Liver (tissue), 3 donors: ENCODE results near the gene ANKRD23.
"Not testable (repeated sequence)": the region's sequence is repeated elsewhere in the genome, so short reads cannot be mapped to it uniquely, and the experiment has no call there.

Experiments used
- EGR1 ChIP-seq, 2 donors: IDR thresholded peaks; 2 replicates each; pipeline ENCODE4 v1.6.1; 2016 to 2018; ENCODE audit warnings: antibody characterized with exemption in 2 of 2, low read depth in 2 of 2
- GABPA ChIP-seq, 2 donors: IDR thresholded peaks in 1 of 2; conservative IDR thresholded peaks in 1 of 2; 2 replicates each; pipeline ENCODE4 v1.6.1; 2016; ENCODE audit warnings: antibody characterized with exemption in 2 of 2, mild to moderate bottlenecking in 1 of 2, moderate library complexity in 1 of 2
- HNF4A ChIP-seq, 2 donors: conservative IDR thresholded peaks; 2 replicates each; pipeline ENCODE4 v1.6.1; 2016; ENCODE audit warnings: antibody characterized with exemption in 2 of 2, mild to moderate bottlenecking in 2 of 2
- JUND ChIP-seq, 2 donors: IDR thresholded peaks; 2 replicates each; pipeline ENCODE4 v1.6.1; 2016; ENCODE audit warnings: antibody characterized with exemption in 2 of 2
- NR2F2 ChIP-seq: IDR thresholded peaks from 2 replicates; pipeline ENCODE4 v1.6.1; 2016; ENCODE audit warnings: antibody characterized with exemption
- RAD21 ChIP-seq, 2 donors: IDR thresholded peaks; 2 replicates each; pipeline ENCODE4 v1.6.1; 2016; ENCODE audit warnings: antibody characterized with exemption in 2 of 2, mild to moderate bottlenecking in 2 of 2
- RXRA ChIP-seq, 2 donors: IDR thresholded peaks; 2 replicates each; pipeline ENCODE4 v1.6.1; 2017 to 2018; ENCODE audit warnings: antibody characterized with exemption in 2 of 2, mild to moderate bottlenecking in 1 of 2
- SP1 ChIP-seq: IDR thresholded peaks from 2 replicates; pipeline ENCODE4 v1.6.1; 2018; ENCODE audit warnings: antibody characterized with exemption, mild to moderate bottlenecking
- TAF1 ChIP-seq: conservative IDR thresholded peaks from 2 replicates; pipeline ENCODE4 v1.6.1; 2016; ENCODE audit warnings: antibody characterized with exemption, mild to moderate bottlenecking
- YY1 ChIP-seq: IDR thresholded peaks from 2 replicates; pipeline ENCODE4 v1.6.1; 2016; ENCODE audit warnings: antibody characterized with exemption, mild to moderate bottlenecking
- TF ChIP-seq, protein P1 (sequence below): fragments of 150-350 bp; IDR thresholded peaks from 2 replicates; pipeline ENCODE4 v1.5.1; 2017; ENCODE audit warnings: improper control_type of control experiment, low read depth, low read length; ENCODE audit not compliant: missing input control
- TF ChIP-seq, protein P2 (sequence below): IDR thresholded peaks from 2 replicates; pipeline ENCODE4 v1.6.1; 2016; ENCODE audit warnings: antibody characterized with exemption, mild to moderate bottlenecking
- TF ChIP-seq, protein P3 (sequence below): IDR thresholded peaks from 2 replicates; pipeline ENCODE4 v1.6.1; 2016; ENCODE audit warnings: antibody characterized with exemption
- donor health status: healthy.
- donor health status: healthy.

DNA sequence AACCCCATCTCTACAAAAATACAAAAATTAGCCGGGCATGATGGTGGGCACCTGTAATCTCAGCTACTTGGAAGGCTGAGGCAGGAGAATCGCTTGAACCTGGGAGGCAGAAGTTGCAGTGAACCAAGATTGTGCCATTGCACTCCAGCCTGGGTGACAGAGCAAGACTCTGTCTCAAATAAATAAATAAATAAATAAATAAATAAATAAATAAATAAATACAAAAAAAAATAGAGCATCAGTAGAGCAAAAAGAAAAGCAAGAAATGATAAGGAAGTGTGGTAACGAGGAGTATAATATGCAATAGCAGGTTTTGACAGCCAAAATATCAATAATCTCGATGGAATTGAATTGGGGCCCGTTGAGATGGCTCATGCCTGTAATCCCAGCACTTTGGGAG, 45.7 kb upstream of the ANKRD23 start:
- TF ChIP-seq, protein P1, sequence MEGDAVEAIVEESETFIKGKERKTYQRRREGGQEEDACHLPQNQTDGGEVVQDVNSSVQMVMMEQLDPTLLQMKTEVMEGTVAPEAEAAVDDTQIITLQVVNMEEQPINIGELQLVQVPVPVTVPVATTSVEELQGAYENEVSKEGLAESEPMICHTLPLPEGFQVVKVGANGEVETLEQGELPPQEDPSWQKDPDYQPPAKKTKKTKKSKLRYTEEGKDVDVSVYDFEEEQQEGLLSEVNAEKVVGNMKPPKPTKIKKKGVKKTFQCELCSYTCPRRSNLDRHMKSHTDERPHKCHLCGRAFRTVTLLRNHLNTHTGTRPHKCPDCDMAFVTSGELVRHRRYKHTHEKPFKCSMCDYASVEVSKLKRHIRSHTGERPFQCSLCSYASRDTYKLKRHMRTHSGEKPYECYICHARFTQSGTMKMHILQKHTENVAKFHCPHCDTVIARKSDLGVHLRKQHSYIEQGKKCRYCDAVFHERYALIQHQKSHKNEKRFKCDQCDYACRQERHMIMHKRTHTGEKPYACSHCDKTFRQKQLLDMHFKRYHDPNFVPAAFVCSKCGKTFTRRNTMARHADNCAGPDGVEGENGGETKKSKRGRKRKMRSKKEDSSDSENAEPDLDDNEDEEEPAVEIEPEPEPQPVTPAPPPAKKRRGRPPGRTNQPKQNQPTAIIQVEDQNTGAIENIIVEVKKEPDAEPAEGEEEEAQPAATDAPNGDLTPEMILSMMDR, result not testable (repeated sequence)
- TF ChIP-seq EGR1 (IDR thresholded peaks at IDR 0.05; ENCODE audit: low read depth in 2 of 2); GABPA (IDR thresholded peaks at IDR 0.05 in 1 of 2, conservative IDR thresholded peaks at IDR 0.05 in 1 of 2); YY1; SP1; TAF1; RXRA (IDR thresholded peaks at IDR 0.05); NR2F2; RAD21 (IDR thresholded peaks at IDR 0.05); JUND (IDR thresholded peaks at IDR 0.05); HNF4A (conservative IDR thresholded peaks at IDR 0.05): not testable (repeated sequence)
- TF ChIP-seq, protein P2, sequence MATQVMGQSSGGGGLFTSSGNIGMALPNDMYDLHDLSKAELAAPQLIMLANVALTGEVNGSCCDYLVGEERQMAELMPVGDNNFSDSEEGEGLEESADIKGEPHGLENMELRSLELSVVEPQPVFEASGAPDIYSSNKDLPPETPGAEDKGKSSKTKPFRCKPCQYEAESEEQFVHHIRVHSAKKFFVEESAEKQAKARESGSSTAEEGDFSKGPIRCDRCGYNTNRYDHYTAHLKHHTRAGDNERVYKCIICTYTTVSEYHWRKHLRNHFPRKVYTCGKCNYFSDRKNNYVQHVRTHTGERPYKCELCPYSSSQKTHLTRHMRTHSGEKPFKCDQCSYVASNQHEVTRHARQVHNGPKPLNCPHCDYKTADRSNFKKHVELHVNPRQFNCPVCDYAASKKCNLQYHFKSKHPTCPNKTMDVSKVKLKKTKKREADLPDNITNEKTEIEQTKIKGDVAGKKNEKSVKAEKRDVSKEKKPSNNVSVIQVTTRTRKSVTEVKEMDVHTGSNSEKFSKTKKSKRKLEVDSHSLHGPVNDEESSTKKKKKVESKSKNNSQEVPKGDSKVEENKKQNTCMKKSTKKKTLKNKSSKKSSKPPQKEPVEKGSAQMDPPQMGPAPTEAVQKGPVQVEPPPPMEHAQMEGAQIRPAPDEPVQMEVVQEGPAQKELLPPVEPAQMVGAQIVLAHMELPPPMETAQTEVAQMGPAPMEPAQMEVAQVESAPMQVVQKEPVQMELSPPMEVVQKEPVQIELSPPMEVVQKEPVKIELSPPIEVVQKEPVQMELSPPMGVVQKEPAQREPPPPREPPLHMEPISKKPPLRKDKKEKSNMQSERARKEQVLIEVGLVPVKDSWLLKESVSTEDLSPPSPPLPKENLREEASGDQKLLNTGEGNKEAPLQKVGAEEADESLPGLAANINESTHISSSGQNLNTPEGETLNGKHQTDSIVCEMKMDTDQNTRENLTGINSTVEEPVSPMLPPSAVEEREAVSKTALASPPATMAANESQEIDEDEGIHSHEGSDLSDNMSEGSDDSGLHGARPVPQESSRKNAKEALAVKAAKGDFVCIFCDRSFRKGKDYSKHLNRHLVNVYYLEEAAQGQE, result not testable (repeated sequence)
- TF ChIP-seq, protein P3, sequence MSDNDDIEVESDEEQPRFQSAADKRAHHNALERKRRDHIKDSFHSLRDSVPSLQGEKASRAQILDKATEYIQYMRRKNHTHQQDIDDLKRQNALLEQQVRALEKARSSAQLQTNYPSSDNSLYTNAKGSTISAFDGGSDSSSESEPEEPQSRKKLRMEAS, result not testable (repeated sequence)
